Measurements from ENCODE around the gene TTC28.

Gene TTC28

DNA sequence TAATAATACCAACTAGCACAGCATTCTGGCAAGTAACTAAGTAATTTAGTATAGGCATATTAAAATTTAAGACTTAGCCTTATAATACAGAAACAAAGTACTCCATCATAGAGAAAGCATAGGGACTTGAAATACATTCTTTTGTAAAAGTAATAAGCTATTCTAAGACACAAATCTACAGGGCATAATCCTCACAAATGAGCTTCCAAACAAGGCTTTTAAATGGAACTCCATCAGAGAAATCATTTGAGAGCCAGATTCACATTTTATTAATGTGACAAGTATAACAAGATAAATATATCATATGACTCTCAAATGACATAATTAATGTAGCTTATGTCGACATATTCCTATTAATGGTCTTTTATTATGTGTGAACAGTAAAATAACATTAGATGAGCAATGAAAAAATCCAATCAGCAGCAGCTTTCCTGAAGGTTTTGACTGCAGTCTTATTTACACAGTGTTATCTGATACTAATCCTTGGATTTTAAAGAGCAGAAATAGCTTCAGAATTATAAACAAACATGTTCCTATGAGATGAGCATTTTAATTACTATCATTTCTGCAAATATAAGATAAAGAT lies 241.4 kb downstream of the TTC28 start:
- DNase-seq (ENCODE audit: low spot score), result no peak
- TF ChIP-seq, protein P1, sequence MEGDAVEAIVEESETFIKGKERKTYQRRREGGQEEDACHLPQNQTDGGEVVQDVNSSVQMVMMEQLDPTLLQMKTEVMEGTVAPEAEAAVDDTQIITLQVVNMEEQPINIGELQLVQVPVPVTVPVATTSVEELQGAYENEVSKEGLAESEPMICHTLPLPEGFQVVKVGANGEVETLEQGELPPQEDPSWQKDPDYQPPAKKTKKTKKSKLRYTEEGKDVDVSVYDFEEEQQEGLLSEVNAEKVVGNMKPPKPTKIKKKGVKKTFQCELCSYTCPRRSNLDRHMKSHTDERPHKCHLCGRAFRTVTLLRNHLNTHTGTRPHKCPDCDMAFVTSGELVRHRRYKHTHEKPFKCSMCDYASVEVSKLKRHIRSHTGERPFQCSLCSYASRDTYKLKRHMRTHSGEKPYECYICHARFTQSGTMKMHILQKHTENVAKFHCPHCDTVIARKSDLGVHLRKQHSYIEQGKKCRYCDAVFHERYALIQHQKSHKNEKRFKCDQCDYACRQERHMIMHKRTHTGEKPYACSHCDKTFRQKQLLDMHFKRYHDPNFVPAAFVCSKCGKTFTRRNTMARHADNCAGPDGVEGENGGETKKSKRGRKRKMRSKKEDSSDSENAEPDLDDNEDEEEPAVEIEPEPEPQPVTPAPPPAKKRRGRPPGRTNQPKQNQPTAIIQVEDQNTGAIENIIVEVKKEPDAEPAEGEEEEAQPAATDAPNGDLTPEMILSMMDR (IDR thresholded peaks at IDR 0.05; ENCODE audit: extremely low read depth, missing control alignments), result no peak

DNA sequence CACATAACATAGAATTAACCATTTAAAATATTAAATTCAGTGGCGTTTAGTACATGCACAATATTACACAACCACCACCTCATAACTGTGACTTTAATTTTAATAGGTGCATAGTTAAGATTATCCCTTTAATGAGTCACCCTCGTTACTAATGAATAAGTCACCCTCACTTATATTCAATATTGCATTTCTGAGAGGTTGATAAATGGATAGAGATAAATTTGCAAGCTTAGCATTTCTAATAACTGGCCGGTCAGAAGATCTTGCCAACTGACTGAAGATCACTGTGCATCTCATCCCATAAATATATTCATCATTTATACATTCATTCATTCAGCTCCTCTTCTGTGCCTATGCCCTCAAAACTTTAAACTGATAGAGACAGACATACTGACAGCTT lies 243.7 kb downstream of the TTC28 start:
- TF ChIP-seq, protein P1 (IDR thresholded peaks at IDR 0.05; ENCODE audit: extremely low read depth, missing control alignments), result no peak
- DNase-seq (ENCODE audit: low spot score), result no peak

DNA sequence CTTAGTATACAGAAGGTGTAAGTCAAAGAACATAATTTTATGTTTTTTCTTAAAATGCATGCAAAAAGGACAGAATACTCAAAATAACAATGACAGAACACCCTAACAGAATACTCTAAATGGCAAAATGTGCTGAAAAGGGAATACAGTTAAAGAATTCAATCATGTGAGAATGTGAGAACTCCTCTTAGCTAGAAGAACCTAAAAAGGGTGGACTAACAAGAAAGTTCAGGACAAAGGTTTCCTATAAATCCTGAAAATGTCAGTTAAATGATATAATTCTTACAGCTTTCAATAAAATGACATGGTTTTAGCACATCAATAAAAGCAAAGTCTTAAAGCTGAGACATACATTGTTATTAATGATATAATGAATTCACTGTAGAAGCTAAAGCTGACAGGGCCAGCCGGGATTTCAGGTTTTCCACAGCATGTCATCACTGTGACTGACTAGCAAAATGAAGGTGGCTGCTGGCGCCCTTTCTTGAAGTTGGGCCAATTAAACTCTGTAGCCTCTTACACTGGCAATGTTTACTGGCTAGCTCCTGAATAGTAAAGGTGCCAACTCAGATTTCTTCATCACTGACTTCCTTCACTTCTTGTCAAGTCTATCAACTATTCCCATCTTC lies 244.4 kb downstream of the TTC28 start:
- DNase-seq (ENCODE audit: low spot score), result no peak
- TF ChIP-seq, protein P1 (IDR thresholded peaks at IDR 0.05; ENCODE audit: extremely low read depth, missing control alignments), result no peak

DNA sequence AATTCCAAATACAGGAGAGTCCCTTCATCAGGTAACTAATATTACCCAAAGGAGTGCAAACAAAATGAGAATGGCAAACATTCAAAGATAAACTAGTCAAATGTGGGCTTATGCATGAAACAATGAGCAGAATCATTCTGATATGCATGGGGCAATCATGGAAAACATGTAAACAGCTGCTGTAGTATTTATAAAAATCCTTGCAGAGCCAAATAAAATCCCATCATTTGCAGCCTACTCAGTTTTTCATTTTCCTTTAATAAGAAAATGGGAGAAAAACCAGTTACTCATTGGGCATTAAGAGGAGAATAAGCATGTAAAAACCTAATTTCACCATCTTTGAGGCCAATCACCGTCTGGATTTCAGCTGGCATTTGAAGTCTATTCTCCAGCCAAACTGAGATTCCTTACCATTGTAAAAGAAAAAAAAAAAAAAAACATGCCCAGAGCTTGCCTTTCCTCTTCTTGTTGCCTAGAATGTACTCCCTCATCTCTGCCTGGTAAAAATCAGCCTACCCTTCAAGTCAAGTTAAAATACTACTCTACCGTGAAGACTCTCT lies 249.1 kb downstream of the TTC28 start:
- TF ChIP-seq, protein P1 (IDR thresholded peaks at IDR 0.05; ENCODE audit: extremely low read depth, missing control alignments), result no peak
- no peak for DNase-seq (ENCODE audit: low spot score)

DNA sequence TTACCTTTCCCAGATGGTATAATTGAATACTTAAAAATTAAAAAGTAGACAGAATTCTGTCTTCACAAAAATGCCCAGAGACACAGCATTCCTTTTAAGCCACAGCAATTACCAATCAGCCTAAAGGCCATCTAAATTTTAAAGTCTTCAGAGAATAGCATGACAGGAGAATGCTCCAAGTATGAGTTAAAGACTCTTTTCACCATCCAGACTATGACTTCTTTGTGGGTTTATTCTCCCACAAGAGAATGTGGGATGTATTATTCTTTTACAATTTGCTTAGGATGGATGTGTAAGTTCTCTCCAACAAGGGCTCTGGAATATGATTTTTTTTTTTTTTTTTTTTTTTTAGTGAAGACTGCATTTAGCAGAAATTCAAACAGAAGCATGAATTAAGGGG lies 249.9 kb downstream of the TTC28 start:
- TF ChIP-seq, protein P1 (IDR thresholded peaks at IDR 0.05; ENCODE audit: extremely low read depth, missing control alignments), result no peak
- no peak for DNase-seq (ENCODE audit: low spot score)

DNA sequence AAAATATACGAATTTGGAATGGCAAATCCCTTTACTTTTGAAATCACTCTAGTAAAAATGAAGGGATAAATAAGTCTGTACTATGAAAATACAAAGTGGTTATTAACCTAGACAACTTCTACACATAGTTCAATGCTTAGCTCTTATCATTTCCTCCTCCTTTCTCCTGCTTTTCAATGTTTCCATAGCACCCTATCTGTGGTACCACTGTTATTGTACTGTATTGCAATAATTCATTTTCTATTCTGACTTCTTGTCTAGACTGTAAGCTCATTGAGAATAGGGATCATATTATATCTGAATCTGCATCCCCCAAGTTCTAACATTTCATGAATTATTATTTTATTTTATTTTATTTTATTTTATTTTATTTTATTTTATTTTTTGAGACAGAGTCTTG lies 251.4 kb downstream of the TTC28 start:
- TF ChIP-seq, protein P1 (IDR thresholded peaks at IDR 0.05; ENCODE audit: extremely low read depth, missing control alignments), result no peak
- DNase-seq (ENCODE audit: low spot score), result no peak

DNA sequence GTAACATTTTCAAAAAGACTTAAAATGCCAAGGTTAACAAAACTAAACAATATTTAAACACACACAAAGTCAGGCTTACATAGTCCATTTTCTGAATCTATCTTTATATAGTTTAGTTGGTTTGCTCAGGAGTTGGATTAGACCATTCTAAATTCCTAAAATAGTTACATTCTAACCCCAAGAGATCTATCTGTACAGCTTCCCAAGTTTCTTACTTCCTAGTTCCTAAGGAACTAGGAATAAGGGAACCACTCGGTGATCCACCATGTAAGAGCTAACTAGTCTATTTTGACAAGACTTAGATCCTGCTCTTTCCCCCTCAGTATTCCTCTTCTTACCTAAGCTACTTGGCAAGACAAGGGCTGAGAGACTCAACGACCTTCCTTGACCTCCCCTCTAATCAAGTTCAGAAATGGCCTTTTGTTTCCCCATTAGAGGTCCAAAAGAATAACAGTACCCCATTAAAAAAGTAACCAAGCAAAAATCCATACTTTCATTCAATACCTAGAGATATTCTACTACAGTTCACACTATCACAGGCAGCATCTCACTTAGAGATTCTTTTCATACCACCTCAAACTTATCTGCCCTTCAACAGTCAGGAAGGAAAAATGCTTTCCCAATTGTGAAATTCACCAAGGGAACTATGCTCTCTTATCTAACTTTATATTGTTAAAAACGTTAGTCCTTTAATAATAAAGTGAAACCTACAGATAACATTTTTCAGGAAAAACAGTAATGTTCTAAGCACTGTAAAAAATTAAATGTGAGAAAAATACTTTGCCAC lies 253.1 kb downstream of the TTC28 start:
- DNase-seq (ENCODE audit: low spot score), result no peak
- TF ChIP-seq, protein P1 (IDR thresholded peaks at IDR 0.05; ENCODE audit: extremely low read depth, missing control alignments), result no peak

Measured in GM20000 (cell line).